Vagina (tissue), 2 donors: ENCODE results near the gene EBF3. TPM values are rescaled to one million over a fixed set of nuclear protein-coding genes. Genes with fewer than 3 reads are reported as not detected.

Experiments
- DNase-seq, 2 donors: peaks; one replicate each; pipeline ENCODE4 v3.0.0-alpha.2; 2017; ENCODE audit errors: extremely low spot score in 2 of 2
- H3K27ac ChIP-seq: fragments of 200-600 bp; sonication (generic); one replicate; pipeline ENCODE4 v1.5.1; 2019
- H3K27me3 ChIP-seq: fragments of 200-600 bp; sonication (generic); one replicate; pipeline ENCODE4 v1.5.1; 2019
- H3K36me3 ChIP-seq, 2 donors: fragments of 200-600 bp; sonication (generic); one replicate each; pipeline ENCODE4 v1.5.1; 2017 to 2019
- H3K4me1 ChIP-seq: fragments of 200-600 bp; sonication (generic); one replicate; pipeline ENCODE4 v1.5.1; 2019
- H3K4me3 ChIP-seq, 2 donors: fragments of 200-600 bp; sonication (generic); 1 replicate in 1 of 2; 2 replicates in 1 of 2; pipeline ENCODE4 v1.5.1; 2016 to 2019
- H3K9me3 ChIP-seq: fragments of 200-600 bp; sonication (generic); one replicate; pipeline ENCODE4 v1.5.1; 2019
- CTCF ChIP-seq, 3 experiments: fragments of 450-650 bp in 2 of 3; fragments of 200-600 bp in 1 of 3; sonication (generic) in 1 of 3; IDR thresholded peaks; one replicate each; pipeline ENCODE4 v1.5.1; 2017 to 2019; ENCODE audit warnings: antibody characterized with exemption in 3 of 3, mild to moderate bottlenecking in 2 of 3, moderate library complexity in 2 of 3
- POLR2A ChIP-seq, 2 donors: fragments of 450-650 bp; IDR thresholded peaks; one replicate each; pipeline ENCODE4 v1.6.1; 2017; ENCODE audit warnings: antibody characterized with exemption in 2 of 2, mild to moderate bottlenecking in 2 of 2, moderate library complexity in 2 of 2
- POLR2AphosphoS5 ChIP-seq, 2 donors: sonication (generic); formaldehyde crosslinking; IDR thresholded peaks; one replicate each; pipeline ENCODE4 v1.9.0; 2017; ENCODE audit warnings: antibody characterized with exemption in 2 of 2, mild to moderate bottlenecking in 2 of 2, low read depth in 1 of 2; ENCODE audit not compliant: insufficient read depth in 1 of 2
- intact Hi-C: fragments of 100-400 bp; cut with DNase I; formaldehyde crosslinking; loops from one replicate; pipeline ENCODE4 v1.15.1; 2023
- total RNA-seq: library from RNA; depleted of rRNA; stranded (reverse); fragments of >200 nt; gene quantifications from one replicate; pipeline ENCODE4 v1.2.3, GENCODE V29; 2016

The EBF3 gene
- total RNA-seq, 1 donor from 2014 or later, result 10.6 TPM

GRCh38 chr10:130009228-130009627 is 45.2 kb upstream of the EBF3 start:
- no peak for TF ChIP-seq CTCF (IDR thresholded peaks at IDR 0.05)
- H3K4me3 ChIP-seq, result no peak overlapping the region
- DNase-seq, result peak in 1 of 2 donors; percentile 62
- H3K9me3 ChIP-seq, result no peaks in the 10 kb centered on the region
- H3K36me3 ChIP-seq, result no peaks in the 10 kb centered on the region
- intact Hi-C loops, result no loop called here
- no peaks in the 10 kb centered on the region for H3K4me1 ChIP-seq
- H3K27ac ChIP-seq, result no peak overlapping the region
- no peaks in the 10 kb centered on the region for H3K27me3 ChIP-seq

- no peaks in the 10 kb centered on the region for H3K4me1 ChIP-seq
- H3K4me3 ChIP-seq, result no peak overlapping the region
- no peaks in the 10 kb centered on the region for H3K9me3 ChIP-seq
- H3K27ac ChIP-seq, result no peak overlapping the region
- peak in 1 of 2 donors; percentile 78 for DNase-seq
- intact Hi-C loops, result no loop called here
- H3K27me3 ChIP-seq, result no peaks in the 10 kb centered on the region
- no peaks in the 10 kb centered on the region for H3K36me3 ChIP-seq
- TF ChIP-seq POLR2A (IDR thresholded peaks at IDR 0.05) (no peak), CTCF (IDR thresholded peaks at IDR 0.05) (no peak), POLR2AphosphoS5 (IDR thresholded peaks at IDR 0.05; ENCODE audit: insufficient read depth in 1 of 2, low read depth in 1 of 2) (no peak)
Measured at GRCh38 chr10:130003787-130004613, 39.9 kb upstream of the EBF3 start.

GRCh38 chr10:130003166-130003565 is 39.1 kb upstream of the EBF3 start:
- DNase-seq, result no peak
- intact Hi-C loops, result no loop called here
- no peak overlapping the region for H3K27ac ChIP-seq
- H3K4me1 ChIP-seq, result no peaks in the 10 kb centered on the region
- no peaks in the 10 kb centered on the region for H3K9me3 ChIP-seq
- H3K36me3 ChIP-seq, result no peaks in the 10 kb centered on the region
- H3K4me3 ChIP-seq, result no peak overlapping the region
- TF ChIP-seq CTCF (IDR thresholded peaks at IDR 0.05) (no peak), POLR2AphosphoS5 (IDR thresholded peaks at IDR 0.05; ENCODE audit: insufficient read depth in 1 of 2, low read depth in 1 of 2) (no peak), POLR2A (IDR thresholded peaks at IDR 0.05) (no peak)
- H3K27me3 ChIP-seq, result no peaks in the 10 kb centered on the region

- Histone ChIP-seq H3K4me3 (no peak overlapping the region), H3K36me3 (no peaks in the 10 kb centered on the region), H3K27me3 (no peaks in the 10 kb centered on the region), H3K9me3 (no peaks in the 10 kb centered on the region), H3K4me1 (no peaks in the 10 kb centered on the region), H3K27ac (no peak overlapping the region)
- no peak for TF ChIP-seq POLR2A (IDR thresholded peaks at IDR 0.05)
- intact Hi-C loops, result no loop called here
- peak in 1 of 2 donors; percentile 58 for DNase-seq
Measured at GRCh38 chr10:130002606-130003005, 38.5 kb upstream of the EBF3 start.

GRCh38 chr10:130000918-130001317 is 36.8 kb upstream of the EBF3 start:
- H3K4me1 ChIP-seq, result no peaks in the 10 kb centered on the region
- intact Hi-C loops, result no loop called here
- no peaks in the 10 kb centered on the region for H3K36me3 ChIP-seq
- DNase-seq, result peak in 1 of 2 donors; percentile 89
- H3K27ac ChIP-seq, result no peak overlapping the region
- H3K9me3 ChIP-seq, result no peaks in the 10 kb centered on the region
- TF ChIP-seq CTCF (IDR thresholded peaks at IDR 0.05), result no peak
- TF ChIP-seq POLR2AphosphoS5 (IDR thresholded peaks at IDR 0.05; ENCODE audit: insufficient read depth in 1 of 2, low read depth in 1 of 2), result no peak
- no peak for TF ChIP-seq POLR2A (IDR thresholded peaks at IDR 0.05)
- H3K4me3 ChIP-seq, result no peak overlapping the region
- H3K27me3 ChIP-seq, result no peaks in the 10 kb centered on the region
